ENCODE data around the gene RPS27L. TPM values are rescaled to one million over a fixed set of nuclear protein-coding genes. Genes with fewer than 3 reads are reported as not detected.

Gene RPS27L
- total and polyA plus RNA-seq, 4 donors, result 9.8 to 184 (median 40.7) TPM

- H3K27me3 ChIP-seq (ENCODE audit: control insufficient read depth in 4 of 4, insufficient read depth in 4 of 4, low read length in 3 of 4), result no peaks in the 10 kb centered on the region
- TF ChIP-seq RXRA (IDR thresholded peaks at IDR 0.05), result no peak
- TF ChIP-seq, protein P1, sequence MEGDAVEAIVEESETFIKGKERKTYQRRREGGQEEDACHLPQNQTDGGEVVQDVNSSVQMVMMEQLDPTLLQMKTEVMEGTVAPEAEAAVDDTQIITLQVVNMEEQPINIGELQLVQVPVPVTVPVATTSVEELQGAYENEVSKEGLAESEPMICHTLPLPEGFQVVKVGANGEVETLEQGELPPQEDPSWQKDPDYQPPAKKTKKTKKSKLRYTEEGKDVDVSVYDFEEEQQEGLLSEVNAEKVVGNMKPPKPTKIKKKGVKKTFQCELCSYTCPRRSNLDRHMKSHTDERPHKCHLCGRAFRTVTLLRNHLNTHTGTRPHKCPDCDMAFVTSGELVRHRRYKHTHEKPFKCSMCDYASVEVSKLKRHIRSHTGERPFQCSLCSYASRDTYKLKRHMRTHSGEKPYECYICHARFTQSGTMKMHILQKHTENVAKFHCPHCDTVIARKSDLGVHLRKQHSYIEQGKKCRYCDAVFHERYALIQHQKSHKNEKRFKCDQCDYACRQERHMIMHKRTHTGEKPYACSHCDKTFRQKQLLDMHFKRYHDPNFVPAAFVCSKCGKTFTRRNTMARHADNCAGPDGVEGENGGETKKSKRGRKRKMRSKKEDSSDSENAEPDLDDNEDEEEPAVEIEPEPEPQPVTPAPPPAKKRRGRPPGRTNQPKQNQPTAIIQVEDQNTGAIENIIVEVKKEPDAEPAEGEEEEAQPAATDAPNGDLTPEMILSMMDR (IDR thresholded peaks at IDR 0.05; ENCODE audit: low read depth, low read length, missing input control), result no peak
- TF ChIP-seq FOXA2 (IDR thresholded peaks at IDR 0.05), result no peak
- no peak for TF ChIP-seq GABPA (IDR thresholded peaks at IDR 0.05 in 1 of 2, conservative IDR thresholded peaks at IDR 0.05 in 1 of 2)
- TF ChIP-seq, protein P2, sequence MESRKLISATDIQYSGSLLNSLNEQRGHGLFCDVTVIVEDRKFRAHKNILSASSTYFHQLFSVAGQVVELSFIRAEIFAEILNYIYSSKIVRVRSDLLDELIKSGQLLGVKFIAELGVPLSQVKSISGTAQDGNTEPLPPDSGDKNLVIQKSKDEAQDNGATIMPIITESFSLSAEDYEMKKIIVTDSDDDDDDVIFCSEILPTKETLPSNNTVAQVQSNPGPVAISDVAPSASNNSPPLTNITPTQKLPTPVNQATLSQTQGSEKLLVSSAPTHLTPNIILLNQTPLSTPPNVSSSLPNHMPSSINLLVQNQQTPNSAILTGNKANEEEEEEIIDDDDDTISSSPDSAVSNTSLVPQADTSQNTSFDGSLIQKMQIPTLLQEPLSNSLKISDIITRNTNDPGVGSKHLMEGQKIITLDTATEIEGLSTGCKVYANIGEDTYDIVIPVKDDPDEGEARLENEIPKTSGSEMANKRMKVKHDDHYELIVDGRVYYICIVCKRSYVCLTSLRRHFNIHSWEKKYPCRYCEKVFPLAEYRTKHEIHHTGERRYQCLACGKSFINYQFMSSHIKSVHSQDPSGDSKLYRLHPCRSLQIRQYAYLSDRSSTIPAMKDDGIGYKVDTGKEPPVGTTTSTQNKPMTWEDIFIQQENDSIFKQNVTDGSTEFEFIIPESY (IDR thresholded peaks at IDR 0.05), result no peak
- WGBS, result 96% methylated on average over 1 of the region's 1 CpG
- no peak overlapping the region for H3K27ac ChIP-seq (ENCODE audit: low read depth in 1 of 2, low read length in 2 of 2)
- DNase-seq (ENCODE audit: low spot score), result no peak
- no peak overlapping the region for H3K4me3 ChIP-seq (ENCODE audit: low read depth in 1 of 3, low read length in 3 of 3)
- no peak overlapping the region for H3K9ac ChIP-seq (ENCODE audit: low read depth in 1 of 2, low read length in 2 of 2)
- no peaks in the 10 kb centered on the region for H3K9me3 ChIP-seq (ENCODE audit: control insufficient read depth in 4 of 4, low read length in 3 of 4)
- peaks cover 6 to 10% (median 7%) of the 10 kb centered on the region in 4 donors for H3K36me3 ChIP-seq (ENCODE audit: control insufficient read depth in 4 of 4, insufficient read depth in 3 of 4, low read depth in 1 of 4, low read length in 3 of 4)
- H3K4me1 ChIP-seq (ENCODE audit: control insufficient read depth in 4 of 4, insufficient read depth in 4 of 4, low read length in 3 of 4), result peaks cover 0 to 9% (median 0%) of the 10 kb centered on the region in 4 donors
Observed at GRCh38 chr15:63151665-63152064, 5.6 kb downstream of the RPS27L start.

DNA sequence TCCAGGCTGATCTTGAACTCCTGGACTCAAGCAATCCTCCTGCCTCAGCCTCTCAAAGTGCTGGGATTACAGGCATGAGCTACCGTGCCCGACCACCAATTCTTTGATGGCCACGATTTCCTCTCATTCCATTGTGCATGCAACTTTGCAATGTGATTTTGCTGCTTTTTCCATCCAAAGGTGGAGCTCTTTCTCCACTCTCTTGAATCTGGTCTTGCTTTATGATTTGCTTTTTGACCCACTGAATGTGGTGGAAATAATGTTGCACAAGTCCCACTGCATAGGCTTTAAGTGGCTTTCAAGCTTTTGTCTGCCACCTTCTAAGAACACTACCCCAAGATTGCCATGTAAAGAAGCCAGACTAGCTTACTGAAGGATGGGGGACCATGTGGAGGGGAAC, 10.6 kb downstream of the RPS27L start:
- H3K4me1 ChIP-seq (ENCODE audit: control insufficient read depth in 4 of 4, insufficient read depth in 4 of 4, low read length in 3 of 4), result no peaks in the 10 kb centered on the region
- no peak for DNase-seq (ENCODE audit: low spot score)

DNA sequence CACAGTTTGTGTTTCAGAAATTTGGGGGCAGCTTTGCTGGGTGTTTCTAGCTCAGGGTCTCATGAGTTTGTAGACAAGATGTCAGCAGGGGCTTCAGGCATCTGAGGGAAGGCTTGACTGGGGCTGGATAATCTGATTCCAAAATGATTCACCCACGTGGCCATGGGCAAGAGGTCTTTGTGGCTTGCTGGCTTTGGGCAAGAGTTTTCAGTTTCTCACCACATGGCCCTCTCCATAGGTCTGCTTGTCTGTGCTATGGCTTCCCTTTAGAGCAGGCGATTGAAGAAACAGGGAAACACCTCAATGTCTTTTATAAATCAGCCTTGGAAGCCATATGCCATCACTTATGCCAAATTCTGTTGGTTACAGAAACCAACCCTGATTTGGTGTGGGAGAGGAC, 11.9 kb downstream of the RPS27L start:
- peaks cover 0 to 20% (median 4%) of the 10 kb centered on the region in 4 donors for H3K36me3 ChIP-seq (ENCODE audit: control insufficient read depth in 4 of 4, insufficient read depth in 3 of 4, low read depth in 1 of 4, low read length in 3 of 4)
- 95% methylated on average over 2 of the region's 2 CpGs for WGBS
- DNase-seq (ENCODE audit: low spot score), result no peak
- no peak overlapping the region for H3K27ac ChIP-seq (ENCODE audit: low read depth in 1 of 2, low read length in 2 of 2)
- H3K27me3 ChIP-seq (ENCODE audit: control insufficient read depth in 4 of 4, insufficient read depth in 4 of 4, low read length in 3 of 4), result no peaks in the 10 kb centered on the region
- no peaks in the 10 kb centered on the region for H3K9me3 ChIP-seq (ENCODE audit: control insufficient read depth in 4 of 4, low read length in 3 of 4)
- H3K4me3 ChIP-seq (ENCODE audit: low read depth in 1 of 3, low read length in 3 of 3), result no peak overlapping the region
- no peak overlapping the region for H3K9ac ChIP-seq (ENCODE audit: low read depth in 1 of 2, low read length in 2 of 2)
- H3K4me1 ChIP-seq (ENCODE audit: control insufficient read depth in 4 of 4, insufficient read depth in 4 of 4, low read length in 3 of 4), result no peaks in the 10 kb centered on the region
- TF ChIP-seq RXRA (IDR thresholded peaks at IDR 0.05) (no peak), RAD21 (IDR thresholded peaks at IDR 0.05) (no peak), YY1 (IDR thresholded peaks at IDR 0.05) (no peak), HNF4A (conservative IDR thresholded peaks at IDR 0.05) (no peak), FOXA2 (IDR thresholded peaks at IDR 0.05) (no peak), FOXA1 (IDR thresholded peaks at IDR 0.05) (no peak), JUND (IDR thresholded peaks at IDR 0.05) (no peak), ATF3 (IDR thresholded peaks at IDR 0.05) (no peak)
- TF ChIP-seq, protein P3, sequence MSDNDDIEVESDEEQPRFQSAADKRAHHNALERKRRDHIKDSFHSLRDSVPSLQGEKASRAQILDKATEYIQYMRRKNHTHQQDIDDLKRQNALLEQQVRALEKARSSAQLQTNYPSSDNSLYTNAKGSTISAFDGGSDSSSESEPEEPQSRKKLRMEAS (IDR thresholded peaks at IDR 0.05), result no peak
- TF ChIP-seq, protein P2 (IDR thresholded peaks at IDR 0.05), result no peak
- TF ChIP-seq, protein P1 (IDR thresholded peaks at IDR 0.05; ENCODE audit: low read depth, low read length, missing input control), result no peak

More for the DNA sequence above, 10.6 kb downstream of the RPS27L start:
- no peaks in the 10 kb centered on the region for H3K9me3 ChIP-seq (ENCODE audit: control insufficient read depth in 4 of 4, low read length in 3 of 4)
- no peak overlapping the region for H3K4me3 ChIP-seq (ENCODE audit: low read depth in 1 of 3, low read length in 3 of 3)
- TF ChIP-seq, protein P3 (IDR thresholded peaks at IDR 0.05), result no peak
- TF ChIP-seq RAD21 (IDR thresholded peaks at IDR 0.05) (peak in 1 of 2 donors; percentile 6), YY1 (IDR thresholded peaks at IDR 0.05) (no peak), FOXA1 (IDR thresholded peaks at IDR 0.05) (no peak), FOXA2 (IDR thresholded peaks at IDR 0.05) (no peak), RXRA (IDR thresholded peaks at IDR 0.05) (no peak)
- TF ChIP-seq, protein P2 (IDR thresholded peaks at IDR 0.05), result no peak
- no peak overlapping the region for H3K9ac ChIP-seq (ENCODE audit: low read depth in 1 of 2, low read length in 2 of 2)
- peaks cover 0 to 15% (median 7%) of the 10 kb centered on the region in 4 donors for H3K36me3 ChIP-seq (ENCODE audit: control insufficient read depth in 4 of 4, insufficient read depth in 3 of 4, low read depth in 1 of 4, low read length in 3 of 4)
- WGBS, result 84% methylated on average over 3 of the region's 3 CpGs
- H3K27ac ChIP-seq (ENCODE audit: low read depth in 1 of 2, low read length in 2 of 2), result no peak overlapping the region
- no peaks in the 10 kb centered on the region for H3K27me3 ChIP-seq (ENCODE audit: control insufficient read depth in 4 of 4, insufficient read depth in 4 of 4, low read length in 3 of 4)
